GM21515 (cell line): ENCODE measurements around the gene S1PR1.
"Not testable (repeated sequence)": the region's sequence is repeated elsewhere in the genome, so short reads cannot be mapped to it uniquely, and the experiment has no call there.

Experiments used
- ATAC-seq: cut with Tn5 transposase; IDR thresholded peaks from one replicate; pipeline ENCODE4 v1.9.1; 2021; ENCODE audit not compliant: unreplicated experiment

Gene S1PR1

DNA sequence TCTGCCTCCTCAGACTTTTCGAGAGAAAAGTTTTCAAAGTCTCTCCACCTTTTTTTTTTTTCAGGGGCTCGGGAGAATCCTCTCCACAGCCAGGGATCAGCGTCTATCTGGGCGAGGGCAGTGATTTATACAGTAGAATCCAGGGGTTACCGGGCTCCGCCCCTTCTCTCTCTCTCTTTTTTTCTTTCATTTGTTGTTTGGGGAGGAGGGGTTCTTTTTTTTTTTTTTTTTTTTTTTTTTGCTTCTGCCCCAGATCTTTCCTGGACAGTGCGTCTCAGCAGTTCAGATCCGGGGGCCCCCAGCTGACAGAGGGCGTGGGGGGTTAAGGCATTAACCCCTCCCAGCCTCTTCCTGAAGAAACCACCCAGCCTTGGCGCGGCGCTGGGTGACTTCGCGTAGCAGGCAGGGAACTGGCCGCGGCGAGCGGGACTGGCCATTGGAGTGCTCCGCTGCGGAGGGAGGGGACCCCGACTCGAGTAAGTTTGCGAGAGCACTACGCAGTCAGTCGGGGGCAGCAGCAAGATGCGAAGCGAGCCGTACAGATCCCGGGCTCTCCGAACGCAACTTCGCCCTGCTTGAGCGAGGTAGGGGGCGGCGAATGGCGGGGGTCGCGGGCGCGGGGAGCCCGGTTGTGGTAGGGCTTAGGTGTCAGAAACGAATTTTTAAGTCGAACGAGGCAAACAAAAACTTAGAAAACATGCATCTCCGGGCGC, at the start of gene S1PR1:
S1PR1 (plus strand) TSS at position 504 of the 713 bp plus-strand sequence. CDS start 1,966 bp downstream, outside the sequence.
- ATAC-seq, result peak; percentile 33

- ATAC-seq, result no peak
Observed at GRCh38 chr1:101187297-101187696, 49.5 kb upstream of the S1PR1 start.

- no peak for ATAC-seq
Observed at GRCh38 chr1:101188331-101188730, 48.5 kb upstream of the S1PR1 start.

DNA sequence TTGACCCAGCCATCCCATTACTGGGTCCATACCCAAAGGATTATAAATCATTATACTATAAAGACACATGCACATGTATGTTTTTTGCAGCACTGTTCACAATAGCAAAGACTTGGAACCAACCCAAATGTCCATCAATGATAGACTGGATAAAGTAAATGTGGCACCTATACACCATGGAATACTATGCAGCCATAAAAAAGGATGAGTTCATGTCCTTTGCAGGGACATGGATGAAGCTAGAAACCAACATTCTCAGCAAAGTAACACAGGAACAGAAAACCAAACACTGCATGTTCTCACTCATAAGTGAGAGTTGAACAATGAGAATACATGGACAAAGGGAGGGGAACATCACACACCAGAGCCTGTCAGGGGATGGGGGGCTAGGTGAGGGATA, 47.9 kb upstream of the S1PR1 start:
- ATAC-seq, result not testable (repeated sequence)

- no peak for ATAC-seq
Observed at GRCh38 chr1:101190441-101190840, 46.4 kb upstream of the S1PR1 start.

DNA sequence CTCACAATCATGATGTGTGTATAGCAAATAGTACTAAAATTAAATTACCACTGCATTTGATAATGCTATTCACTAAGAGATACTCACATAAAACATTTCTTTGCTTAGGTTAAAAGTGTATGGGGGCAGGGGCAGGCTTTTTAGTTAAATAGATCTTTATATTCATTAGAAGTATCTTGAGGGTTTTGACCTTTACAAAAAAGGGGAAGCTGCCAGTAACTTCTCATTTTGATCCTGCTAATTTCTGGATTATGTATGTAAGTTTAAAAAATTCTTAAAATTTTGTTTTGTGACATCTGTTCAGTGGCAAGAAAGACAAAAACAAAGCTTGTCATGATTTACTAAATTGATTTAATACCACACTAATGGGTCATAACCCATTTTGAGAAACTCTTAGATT, 45.8 kb upstream of the S1PR1 start:
- ATAC-seq, result no peak

DNA sequence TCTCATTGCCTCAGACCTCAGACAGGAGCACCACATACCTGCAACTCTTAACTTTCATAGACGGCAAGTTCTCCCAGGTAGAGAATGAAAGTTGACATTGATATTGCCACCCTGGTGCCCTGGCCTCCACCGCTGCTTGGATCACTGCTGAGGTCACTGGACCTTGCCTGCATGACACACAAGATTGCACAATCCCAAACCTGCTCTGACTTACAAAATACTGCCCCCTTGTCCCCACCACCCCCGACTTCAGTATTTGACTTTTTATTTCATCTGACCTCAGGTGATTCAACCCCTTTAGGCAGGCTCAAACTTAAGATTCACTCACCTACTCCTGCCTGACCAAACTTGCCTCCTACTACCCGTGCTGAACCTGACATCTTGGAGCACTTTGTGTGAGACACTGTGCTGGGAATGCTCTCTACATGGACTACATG, 43.1 kb upstream of the S1PR1 start:
- ATAC-seq, result no peak

- ATAC-seq, result no peak
Observed at GRCh38 chr1:101194746-101195145, 42.1 kb upstream of the S1PR1 start.

DNA sequence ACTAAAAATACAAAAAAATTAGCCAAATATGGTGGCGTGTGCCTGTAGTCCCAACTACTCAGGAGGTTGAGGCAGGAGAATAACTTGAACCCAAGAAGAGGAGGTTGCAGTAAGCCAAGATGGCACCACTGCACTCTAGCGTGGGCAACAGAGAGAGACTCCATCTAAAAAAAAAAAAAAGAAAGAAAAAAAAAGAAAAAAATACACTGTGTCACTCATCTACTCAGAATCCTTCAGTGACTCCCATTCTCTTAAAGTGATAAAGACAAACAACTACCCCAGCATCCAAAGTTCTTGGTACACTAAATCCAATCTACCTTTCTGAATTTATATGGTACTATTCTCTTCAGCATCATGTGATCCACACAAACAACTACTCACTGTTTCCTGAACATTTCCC, 40.2 kb upstream of the S1PR1 start:
- no peak for ATAC-seq

- ATAC-seq, result peak; percentile 91
Observed at GRCh38 chr1:101198842-101199636, 37.8 kb upstream of the S1PR1 start.

GRCh38 chr1:101199637-101199982, 37.2 kb upstream of the S1PR1 start:
- no peak for ATAC-seq

GRCh38 chr1:101200513-101200912, 36.3 kb upstream of the S1PR1 start:
- ATAC-seq, result no peak

DNA sequence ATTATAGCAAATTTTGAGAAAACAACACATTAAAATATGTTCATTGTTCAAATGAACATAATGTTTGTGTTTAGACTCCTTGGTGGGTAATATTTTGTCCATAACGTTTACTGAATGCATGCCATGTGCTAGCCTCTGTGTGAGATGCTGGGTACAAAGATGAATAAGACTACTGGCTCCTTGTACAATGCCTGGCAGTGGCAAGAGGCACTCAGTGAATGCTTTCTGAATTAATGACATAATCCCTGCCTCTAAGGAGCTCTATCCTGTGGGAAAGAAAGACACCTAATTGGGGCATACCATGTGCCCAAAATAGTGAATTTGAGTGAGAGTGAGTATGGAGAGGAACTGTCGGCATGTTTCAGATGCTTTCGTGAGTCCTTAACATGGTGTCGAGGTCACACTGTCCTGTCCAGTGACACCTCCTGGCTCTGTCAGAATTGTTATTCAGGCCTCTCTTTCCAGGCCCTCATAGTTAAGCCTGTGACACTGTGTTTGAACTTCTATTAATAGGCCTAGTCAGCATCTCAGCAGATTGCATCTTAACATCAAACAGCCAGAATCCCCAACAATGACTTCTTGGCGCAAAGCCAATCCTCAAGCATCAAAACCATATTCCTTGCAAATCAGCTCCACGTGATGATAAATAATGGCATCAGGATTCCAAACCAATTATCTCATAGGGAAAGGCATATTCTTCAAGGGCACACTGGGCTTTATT, 32.8 kb upstream of the S1PR1 start:
- ATAC-seq, result no peak

- ATAC-seq, result no peak
Observed at GRCh38 chr1:101205457-101205856, 31.4 kb upstream of the S1PR1 start.

DNA sequence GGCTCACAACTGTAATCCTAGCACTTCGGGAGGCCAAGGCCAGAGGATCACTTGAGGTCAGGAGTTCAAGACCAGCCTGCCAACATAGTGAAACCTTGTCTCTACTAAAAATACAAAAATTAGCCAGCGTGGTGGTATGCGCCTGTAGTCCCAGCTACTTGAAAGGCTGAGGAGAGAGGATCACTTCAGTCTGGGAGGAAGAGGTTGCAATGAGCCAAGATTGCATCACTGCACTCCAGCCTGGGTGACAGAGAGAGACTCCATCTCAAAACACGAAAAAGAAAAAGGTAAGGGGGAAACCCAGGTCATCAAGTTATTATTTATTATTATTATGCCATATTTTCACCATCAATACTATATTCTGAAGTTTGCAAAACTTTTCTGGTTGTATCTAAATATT, 30.7 kb upstream of the S1PR1 start:
- not testable (repeated sequence) for ATAC-seq

- ATAC-seq, result not testable (repeated sequence)
Observed at GRCh38 chr1:101207271-101207670, 29.5 kb upstream of the S1PR1 start.

DNA sequence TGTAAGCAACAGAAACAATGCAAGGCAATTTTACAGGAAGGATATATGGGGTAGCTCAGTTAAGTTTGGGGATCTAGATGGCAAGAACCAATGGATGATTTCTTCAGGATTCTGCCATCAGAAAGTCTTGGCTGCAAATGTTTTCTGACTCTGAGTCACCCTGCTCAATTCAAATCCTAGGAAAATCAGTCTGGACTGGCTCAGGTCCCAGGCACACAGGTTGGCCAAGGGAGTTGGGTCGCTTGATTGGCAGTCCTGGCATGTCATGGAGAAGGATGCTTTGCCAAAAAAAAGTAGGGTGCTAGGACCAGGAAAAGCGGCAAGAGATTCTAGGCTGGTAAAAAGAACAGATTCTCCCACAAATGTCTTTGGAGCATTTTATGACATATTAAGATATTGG, 28.9 kb upstream of the S1PR1 start:
- no peak for ATAC-seq

DNA sequence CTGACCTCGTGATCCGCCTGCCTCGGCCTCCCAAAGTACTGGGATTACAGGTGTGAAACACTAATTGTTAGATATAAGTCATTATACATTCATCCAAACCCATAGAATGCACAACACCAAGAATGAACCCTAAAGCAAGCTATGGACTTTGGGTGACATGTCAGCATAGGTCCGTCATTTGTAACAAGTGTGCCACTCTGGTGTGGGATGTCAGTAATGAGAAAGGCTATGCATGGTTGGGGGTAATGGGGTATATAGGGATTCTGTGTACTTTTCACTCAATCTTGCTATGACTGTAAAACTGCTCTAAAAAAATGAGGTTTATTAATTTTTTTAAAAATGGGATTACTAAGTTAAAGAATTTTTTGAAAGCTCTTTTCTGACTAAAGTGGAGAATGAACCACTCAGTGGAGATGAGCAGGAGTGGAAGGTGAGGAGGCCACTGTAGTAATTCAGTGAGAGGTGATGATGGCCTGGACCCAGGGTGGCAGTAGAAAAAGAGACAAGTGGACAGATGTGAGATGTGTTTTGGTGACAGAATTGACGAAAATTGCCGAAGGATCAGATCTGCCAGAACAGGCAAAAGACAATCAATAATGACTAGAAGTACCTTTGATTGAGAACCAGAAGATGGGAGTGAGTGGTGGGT, 21.3 kb upstream of the S1PR1 start:
- no peak for ATAC-seq

DNA sequence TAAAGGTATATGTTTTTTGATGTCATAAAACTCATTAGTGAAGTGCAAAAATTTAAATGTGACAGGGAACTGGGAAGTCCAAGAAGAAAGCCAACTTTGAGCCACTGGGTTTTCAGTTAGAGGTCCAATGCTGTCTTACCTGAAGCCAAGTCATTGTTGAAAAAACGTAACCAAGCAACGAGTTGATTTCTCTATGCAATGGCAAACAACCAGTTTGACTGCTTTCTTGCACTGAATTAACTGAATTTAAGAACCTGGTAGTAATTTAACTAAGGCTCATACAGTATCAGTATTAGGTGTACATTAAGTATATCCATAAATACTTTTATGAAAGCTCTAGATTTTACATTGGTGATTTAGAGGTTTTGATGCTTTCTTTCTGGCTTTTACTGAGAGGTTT, 20.2 kb upstream of the S1PR1 start:
- no peak for ATAC-seq

GRCh38 chr1:101217148-101217547, 19.7 kb upstream of the S1PR1 start:
- ATAC-seq, result no peak

GRCh38 chr1:101218968-101219367, 17.9 kb upstream of the S1PR1 start:
- ATAC-seq, result not testable (repeated sequence)
